ENCODE data around the gene BMAL1.

Gene BMAL1

GRCh38 chr11:13294178-13294577, 16.6 kb downstream of the BMAL1 start:
- no peak for DNase-seq

GRCh38 chr11:13294771-13295579, 17.4 kb downstream of the BMAL1 start:
- DNase-seq = no peak

- no peak for DNase-seq
Observed at GRCh38 chr11:13297308-13297916, 19.8 kb downstream of the BMAL1 start.

- peak; percentile 28 for DNase-seq
Observed at GRCh38 chr11:13297917-13298356, 20.3 kb downstream of the BMAL1 start.

- DNase-seq = no peak
Observed at GRCh38 chr11:13298765-13299164, 21.2 kb downstream of the BMAL1 start.

GRCh38 chr11:13301522-13301921, 23.9 kb downstream of the BMAL1 start:
- DNase-seq = no peak

GRCh38 chr11:13302420-13302958, 24.9 kb downstream of the BMAL1 start:
- no peak for DNase-seq

GRCh38 chr11:13303668-13304649, 26.4 kb downstream of the BMAL1 start:
- no peak for DNase-seq

- no peak for DNase-seq
Observed at GRCh38 chr11:13304655-13305335, 27.2 kb downstream of the BMAL1 start.

GRCh38 chr11:13308704-13309103, 31.1 kb downstream of the BMAL1 start:
- no peak for DNase-seq

GRCh38 chr11:13309156-13309555, 31.6 kb downstream of the BMAL1 start:
- DNase-seq = no peak

GRCh38 chr11:13310443-13310842, 32.9 kb downstream of the BMAL1 start:
- no peak for DNase-seq

- no peak for DNase-seq
Observed at GRCh38 chr11:13311570-13311969, 34.0 kb downstream of the BMAL1 start.

GRCh38 chr11:13313005-13313819, 35.6 kb downstream of the BMAL1 start:
- no peak for DNase-seq

GRCh38 chr11:13314676-13315394, 37.2 kb downstream of the BMAL1 start:
- DNase-seq = no peak

- no peak for DNase-seq
Observed at GRCh38 chr11:13315517-13316432, 38.2 kb downstream of the BMAL1 start.

GRCh38 chr11:13316528-13316961, 39.0 kb downstream of the BMAL1 start:
- no peak for DNase-seq

- DNase-seq = no peak
Observed at GRCh38 chr11:13317293-13318080, 39.9 kb downstream of the BMAL1 start.
